Stomach (tissue), 9 donors: Measurements from ENCODE around the gene ANKRD31. TPM values are rescaled to one million over a fixed set of nuclear protein-coding genes. Genes with fewer than 3 reads are reported as not detected.

Experiments
- DNase-seq, 2 donors: peaks; one replicate each; pipeline versions ENCODE4 v3.0.0 to v3.0.0-alpha.2; 2013 to 2019
- H3K27ac ChIP-seq, 5 donors: fragments of 200-600 bp in 4 of 5; sonication (generic) in 4 of 5; one replicate each; pipeline ENCODE4 v1.5.1; 2013 to 2019; ENCODE audit warnings: mild to moderate bottlenecking in 1 of 5, moderate library complexity in 1 of 5
- H3K27me3 ChIP-seq, 3 donors: fragments of 200-600 bp; sonication (generic); one replicate each; pipeline ENCODE4 v1.5.1; 2017 to 2019; ENCODE audit warnings: mixed run types in 1 of 3
- H3K36me3 ChIP-seq, 4 donors: fragments of 200-600 bp; sonication (generic); 1 replicate in 3 of 4; 2 replicates in 1 of 4; pipeline ENCODE4 v1.5.1; 2016 to 2019
- H3K4me1 ChIP-seq, 4 donors: fragments of 200-600 bp; sonication (generic); one replicate each; pipeline ENCODE4 v1.5.1; 2016 to 2019
- H3K4me3 ChIP-seq, 4 donors: fragments of 200-600 bp; sonication (generic) in 3 of 4; one replicate each; pipeline ENCODE4 v1.5.1; 2016 to 2019; ENCODE audit warnings: mild to moderate bottlenecking in 1 of 4
- H3K9me3 ChIP-seq, 4 donors: fragments of 200-600 bp; sonication (generic); one replicate each; pipeline ENCODE4 v1.5.1; 2016 to 2019
- EP300 ChIP-seq: sonication (generic); formaldehyde crosslinking; IDR thresholded peaks from one replicate; pipeline ENCODE4 v1.6.1; 2017; ENCODE audit warnings: antibody characterized with exemption
- POLR2A ChIP-seq, 4 donors: fragments of 450-650 bp; IDR thresholded peaks; one replicate each; pipeline ENCODE4 v1.6.1; 2016; ENCODE audit warnings: antibody characterized with exemption in 4 of 4, control low read depth in 2 of 4, mild to moderate bottlenecking in 1 of 4, moderate library complexity in 1 of 4
- POLR2AphosphoS5 ChIP-seq, 3 donors: sonication (generic); formaldehyde crosslinking; IDR thresholded peaks; one replicate each; pipeline ENCODE4 v1.6.1; 2016; ENCODE audit warnings: antibody characterized with exemption in 3 of 3
- WGBS, 5 donors: extraction: QIAGEN DNeasy Blood & Tissue Kit in 3 of 5; methylation state at CpG; one replicate each; pipeline versions ENCODE4 v1.1.5 to v1.1.7; 2013 to 2018; 5-methylcytosine and 5-hydroxymethylcytosine counted together
- intact Hi-C: fragments of 100-400 bp; cut with DNase I; formaldehyde crosslinking; loops from one replicate; pipeline ENCODE4 v1.15.1; 2023; ENCODE audit warnings: low total_unique reads
- polyA plus RNA-seq, 3 donors: library from polyadenylated mRNA; stranded (reverse); fragments of 200-250 nt; gene quantifications; one replicate each; pipeline ENCODE4 v1.2.3, GENCODE V29; 2013
- total RNA-seq, 5 donors: library from RNA; depleted of rRNA; stranded (reverse); fragments of >200 nt; gene quantifications; one replicate each; pipeline versions ENCODE4 v1.1.0 to v1.2.3, GENCODE V29; 2014 to 2016
- TF ChIP-seq, protein P1 (sequence below), 7 experiments: fragments of 450-650 bp in 4 of 7; fragments of 200-600 bp in 3 of 7; sonication (generic) in 3 of 7; IDR thresholded peaks; one replicate each; pipeline ENCODE4 v1.5.1; 2016 to 2019; ENCODE audit warnings: antibody characterized with exemption in 7 of 7, control low read depth in 2 of 7, mild to moderate bottlenecking in 1 of 7
- donor health status: healthy with polysubstance abuse.
- donor health status: Bipolar disorder and iron deficiency.
- donor health status: healthy.

The ANKRD31 gene
- total and polyA plus RNA-seq, 8 donors = 0.08 to 1.1 (median 0.14) TPM; not detected in 5

DNA sequence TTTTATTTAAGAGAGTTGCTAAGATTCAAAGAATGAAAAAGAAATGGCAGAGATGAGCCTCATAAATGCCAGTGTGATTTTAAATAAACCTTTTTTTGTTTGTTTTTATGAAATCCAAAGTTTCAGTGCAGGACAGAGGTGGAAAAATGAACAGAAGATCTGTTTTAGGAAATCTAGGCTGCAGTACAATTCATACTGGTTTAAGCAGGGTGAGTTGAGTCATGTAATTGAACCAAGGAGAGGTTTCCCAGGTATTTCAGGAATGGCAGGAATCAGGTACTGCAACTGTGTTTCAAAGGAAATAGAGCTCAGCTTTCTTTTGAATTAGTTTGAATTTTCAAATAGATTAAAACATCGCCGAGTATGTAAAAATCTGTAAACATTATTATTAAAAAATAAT is 3.0 kb upstream of the ANKRD31 start:
- DNase-seq = no peak
- peaks cover 5 to 16% (median 11%) of the 10 kb centered on the region in 4 donors for H3K4me1 ChIP-seq
- TF ChIP-seq POLR2AphosphoS5 (IDR thresholded peaks at IDR 0.05) (no peak), POLR2A (IDR thresholded peaks at IDR 0.05) (no peak), EP300 (no peak)
- TF ChIP-seq, protein P1, sequence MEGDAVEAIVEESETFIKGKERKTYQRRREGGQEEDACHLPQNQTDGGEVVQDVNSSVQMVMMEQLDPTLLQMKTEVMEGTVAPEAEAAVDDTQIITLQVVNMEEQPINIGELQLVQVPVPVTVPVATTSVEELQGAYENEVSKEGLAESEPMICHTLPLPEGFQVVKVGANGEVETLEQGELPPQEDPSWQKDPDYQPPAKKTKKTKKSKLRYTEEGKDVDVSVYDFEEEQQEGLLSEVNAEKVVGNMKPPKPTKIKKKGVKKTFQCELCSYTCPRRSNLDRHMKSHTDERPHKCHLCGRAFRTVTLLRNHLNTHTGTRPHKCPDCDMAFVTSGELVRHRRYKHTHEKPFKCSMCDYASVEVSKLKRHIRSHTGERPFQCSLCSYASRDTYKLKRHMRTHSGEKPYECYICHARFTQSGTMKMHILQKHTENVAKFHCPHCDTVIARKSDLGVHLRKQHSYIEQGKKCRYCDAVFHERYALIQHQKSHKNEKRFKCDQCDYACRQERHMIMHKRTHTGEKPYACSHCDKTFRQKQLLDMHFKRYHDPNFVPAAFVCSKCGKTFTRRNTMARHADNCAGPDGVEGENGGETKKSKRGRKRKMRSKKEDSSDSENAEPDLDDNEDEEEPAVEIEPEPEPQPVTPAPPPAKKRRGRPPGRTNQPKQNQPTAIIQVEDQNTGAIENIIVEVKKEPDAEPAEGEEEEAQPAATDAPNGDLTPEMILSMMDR (IDR thresholded peaks at IDR 0.05) = no peak
- intact Hi-C loops = no loop called here
- 82 to 94% (median 88%) methylated on average over 2 of the region's 2 CpGs for WGBS, 5 donors
- no peaks in the 10 kb centered on the region for H3K36me3 ChIP-seq
- H3K4me3 ChIP-seq = no peak overlapping the region
- no peak overlapping the region for H3K27ac ChIP-seq
- no peaks in the 10 kb centered on the region for H3K9me3 ChIP-seq
- no peaks in the 10 kb centered on the region for H3K27me3 ChIP-seq

DNA sequence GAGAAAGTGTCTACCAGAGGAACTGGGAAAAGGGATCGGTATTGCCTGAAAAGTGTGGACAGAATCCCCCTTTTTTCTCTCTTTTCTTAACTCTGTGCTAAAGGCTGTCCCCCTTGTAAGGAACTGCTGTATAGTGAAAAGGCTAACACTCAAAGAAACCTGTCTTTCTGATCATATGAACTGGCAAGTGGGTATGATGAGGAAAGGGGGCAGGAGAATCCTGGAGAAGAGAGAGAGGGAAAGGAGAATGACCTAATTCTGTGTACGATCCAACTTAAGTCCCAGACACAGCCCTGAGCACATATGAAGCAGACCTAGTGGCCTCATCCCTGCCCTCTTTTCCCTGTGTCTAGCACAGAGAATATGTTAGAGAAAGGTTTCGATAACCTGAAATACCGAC is 967 bp downstream of the ANKRD31 start:
- intact Hi-C loops = no loop called here
- H3K27ac ChIP-seq = peak overlapping the region in 1 of 5 donors; percentile 85
- no peak overlapping the region for H3K4me3 ChIP-seq
- no peak for TF ChIP-seq POLR2A (IDR thresholded peaks at IDR 0.05)
- TF ChIP-seq, protein P1 (IDR thresholded peaks at IDR 0.05) = no peak
- TF ChIP-seq POLR2AphosphoS5 (IDR thresholded peaks at IDR 0.05) = no peak
- no peak for TF ChIP-seq EP300
- DNase-seq = no peak
- WGBS, 5 donors = 89 to 96% (median 95%) methylated on average over 4 of the region's 4 CpGs
- peaks cover 5 to 16% (median 11%) of the 10 kb centered on the region in 4 donors for H3K4me1 ChIP-seq
- H3K36me3 ChIP-seq = no peaks in the 10 kb centered on the region
- H3K9me3 ChIP-seq = no peaks in the 10 kb centered on the region
- H3K27me3 ChIP-seq = no peaks in the 10 kb centered on the region

DNA sequence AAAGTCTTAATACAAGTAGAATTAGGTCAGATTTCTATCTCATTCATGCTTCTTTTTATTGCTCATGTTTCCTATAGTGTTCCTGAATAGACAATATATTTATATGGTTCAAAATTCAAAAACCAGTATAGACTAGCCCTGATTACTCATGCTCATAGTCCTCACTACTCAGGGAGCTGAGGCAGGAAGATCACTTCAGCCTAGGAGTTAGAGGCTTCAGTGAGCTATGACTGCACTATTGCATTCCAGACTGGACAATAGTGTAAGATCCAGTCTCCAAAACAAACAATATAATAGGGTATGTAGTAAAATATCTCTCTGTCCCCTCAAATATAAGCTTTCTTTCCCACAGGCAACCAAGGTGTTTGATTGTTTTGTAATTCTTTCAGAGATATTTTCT is 2.4 kb downstream of the ANKRD31 start:
- Histone ChIP-seq H3K27me3 (no peaks in the 10 kb centered on the region), H3K27ac (no peak overlapping the region), H3K36me3 (no peaks in the 10 kb centered on the region), H3K9me3 (no peaks in the 10 kb centered on the region), H3K4me3 (no peak overlapping the region), H3K4me1 (peaks cover 5 to 16% (median 11%) of the 10 kb centered on the region in 4 donors)
- TF ChIP-seq POLR2A (IDR thresholded peaks at IDR 0.05) (no peak), POLR2AphosphoS5 (IDR thresholded peaks at IDR 0.05) (no peak), EP300 (no peak)
- TF ChIP-seq, protein P1 (IDR thresholded peaks at IDR 0.05) = no peak
- intact Hi-C loops = no loop called here
- no peak for DNase-seq

DNA sequence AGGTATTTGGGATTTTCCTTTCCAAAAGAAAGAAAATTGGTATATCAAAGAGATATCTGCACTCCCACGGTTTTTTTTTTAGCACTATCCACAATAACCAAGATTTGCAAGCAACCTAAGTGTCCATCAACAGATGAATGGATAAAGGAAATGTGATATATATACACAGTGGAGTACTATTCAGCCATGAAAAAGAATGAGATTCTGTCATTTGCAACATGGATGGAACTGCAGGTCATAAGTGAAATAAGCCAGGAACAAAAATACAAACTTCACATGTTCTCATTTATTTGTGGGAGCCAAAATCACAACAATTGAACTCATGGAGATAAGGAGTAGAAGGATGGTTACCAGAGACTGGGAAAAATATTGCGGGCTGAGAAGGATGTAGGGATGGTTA is 9.8 kb downstream of the ANKRD31 start:
- Histone ChIP-seq H3K36me3 (no peaks in the 10 kb centered on the region), H3K4me3 (no peak overlapping the region), H3K27me3 (no peaks in the 10 kb centered on the region), H3K27ac (no peak overlapping the region), H3K4me1 (no peaks in the 10 kb centered on the region), H3K9me3 (no peaks in the 10 kb centered on the region)
- intact Hi-C loops = no loop called here
- no peak for DNase-seq
- WGBS, 5 donors = 81 to 85% (median 84%) methylated on average over 2 of the region's 2 CpGs
- TF ChIP-seq POLR2A (IDR thresholded peaks at IDR 0.05) (no peak), POLR2AphosphoS5 (IDR thresholded peaks at IDR 0.05) (no peak), EP300 (no peak)
- TF ChIP-seq, protein P1 (IDR thresholded peaks at IDR 0.05) = no peak
